Endothelial cell of umbilical vein (primary cell): ENCODE results near the gene KXD1. TPM values are rescaled to one million over a fixed set of nuclear protein-coding genes. Genes with fewer than 3 reads are reported as not detected.
A peak's percentile ranks its signal among the peaks of the same experiment; 100 is the strongest.

ENCODE experiments used
- BruUV-seq: library from RNA; stranded (reverse); fragments of 400-500 nt; replicated peaks from 2 replicates; lab custom pipeline; 2021; lab: Mats Ljungman, UMichigan
- CTCF ChIA-PET: fragments of 300-600, 350-600 bp; sonication (Branson Sonifier 250); formaldehyde crosslinking; loops from one replicate; lab custom pipeline; 2021; ENCODE audit warnings: antibody characterized with exemption, inconsistent platforms; lab: Charles Lee
- POLR2A ChIA-PET: fragments of 300-600, 350-600 bp; sonication (Branson Sonifier 250); formaldehyde crosslinking; loops from one replicate; lab custom pipeline; 2021; ENCODE audit warnings: antibody characterized with exemption, inconsistent platforms; lab: Charles Lee
- DNase-seq: peaks from one replicate; pipeline ENCODE4 v3.0.0-alpha.2; 2011; ENCODE audit warnings: low read depth, low spot score
- FAIRE-seq: peaks from 2 replicates; lab custom pipeline; 2011; peaks lifted over from hg19 to GRCh38; lab: Jason Lieb, UNC
- H2AFZ ChIP-seq: 2 replicates; pipeline ENCODE4 v1.6.0; 2012; ENCODE audit warnings: low read depth, low read length, control low read depth, inconsistent platforms
- H3K27ac ChIP-seq: 2 replicates; pipeline ENCODE4 v1.5.1; 2011; ENCODE audit warnings: low read depth, mild to moderate bottlenecking, control low read depth, low read length, moderate library complexity; ENCODE audit not compliant: insufficient read depth
- H3K27me3 ChIP-seq, 2 experiments: 2 replicates each; pipeline versions ENCODE4 v1.6.0 to v1.6.1; 2011; ENCODE audit warnings: low read length in 2 of 2, mixed read lengths in 1 of 2; ENCODE audit not compliant: control insufficient read depth in 2 of 2, insufficient read depth in 2 of 2
- H3K36me3 ChIP-seq, 2 experiments: 2 replicates in 1 of 2; 3 replicates in 1 of 2; pipeline ENCODE4 v1.5.1; 2011; ENCODE audit warnings: low read length in 2 of 2, mild to moderate bottlenecking in 1 of 2, moderate library complexity in 1 of 2; ENCODE audit not compliant: control insufficient read depth in 2 of 2, insufficient read depth in 2 of 2; ENCODE audit errors: extremely low read depth in 1 of 2
- H3K4me1 ChIP-seq: 3 replicates; pipeline ENCODE4 v1.5.1; 2011; ENCODE audit warnings: mild to moderate bottlenecking, low read length; ENCODE audit not compliant: control insufficient read depth, insufficient read depth; ENCODE audit errors: extremely low read depth
- H3K4me2 ChIP-seq: 2 replicates; pipeline ENCODE4 v1.6.1; 2011; ENCODE audit warnings: low read length, control low read depth, mixed read lengths; ENCODE audit not compliant: insufficient read depth
- H3K4me3 ChIP-seq, 3 experiments: fragments of 200-600 bp in 1 of 3; sonication (generic), shearing (Covaris generic) in 1 of 3; replicated peaks in 1 of 3; 2 replicates each; pipeline ENCODE4 v1.5.1; 2011 to 2016; ENCODE audit warnings: control low read depth in 3 of 3, low read length in 3 of 3, mild to moderate bottlenecking in 2 of 3, inconsistent platforms in 1 of 3, low read depth in 1 of 3, moderate library complexity in 1 of 3; ENCODE audit not compliant: insufficient read depth in 1 of 3
- H3K79me2 ChIP-seq: 2 replicates; pipeline ENCODE4 v1.6.0; 2012; ENCODE audit warnings: low read length, inconsistent platforms; ENCODE audit not compliant: control insufficient read depth, insufficient read depth
- H3K9ac ChIP-seq: replicated peaks from 2 replicates; pipeline ENCODE3; 2011; ENCODE audit warnings: low read length, control low read depth; ENCODE audit not compliant: insufficient read depth; ENCODE audit errors: extremely low read depth
- H3K9me1 ChIP-seq: replicated peaks from 3 replicates; pipeline ENCODE4 v1.6.0; 2011; ENCODE audit warnings: mild to moderate bottlenecking, low read length; ENCODE audit not compliant: control insufficient read depth, insufficient read depth; ENCODE audit errors: extremely low read depth
- H3K9me3 ChIP-seq: replicated peaks from 2 replicates; pipeline ENCODE4 v1.5.1; 2012; ENCODE audit warnings: low read length, inconsistent platforms; ENCODE audit not compliant: control insufficient read depth, insufficient read depth
- H4K20me1 ChIP-seq: replicated peaks from 2 replicates; pipeline ENCODE3; 2011; ENCODE audit warnings: mild to moderate bottlenecking, low read length; ENCODE audit not compliant: control insufficient read depth, insufficient read depth; ENCODE audit errors: extremely low read depth
- CTCF ChIP-seq, 2 donors: IDR thresholded peaks; 1 replicate in 1 of 2; 2 replicates in 1 of 2; pipeline ENCODE4 v1.5.1; 2011; ENCODE audit warnings: low read length in 2 of 2, mild to moderate bottlenecking in 2 of 2, moderate library complexity in 2 of 2, control low read depth in 1 of 2, inconsistent platforms in 1 of 2, low read depth in 1 of 2; ENCODE audit not compliant: insufficient read depth in 1 of 2; ENCODE audit errors: extremely low read depth in 1 of 2
- EZH2 ChIP-seq: IDR thresholded peaks from 2 replicates; pipeline ENCODE4 v1.6.1; 2012; ENCODE audit warnings: borderline replicate concordance, low read depth, mild to moderate bottlenecking, moderate library complexity, low read length, inconsistent platforms; ENCODE audit not compliant: severe bottlenecking
- FOS ChIP-seq: IDR thresholded peaks from 2 replicates; pipeline ENCODE4 v1.6.1; 2011; ENCODE audit warnings: mild to moderate bottlenecking, low read length, moderate library complexity, borderline replicate concordance; ENCODE audit not compliant: insufficient read depth
- GATA2 ChIP-seq: IDR thresholded peaks from 2 replicates; pipeline ENCODE4 v1.7.0; 2011; ENCODE audit warnings: low read depth, mild to moderate bottlenecking, moderate library complexity, mixed read lengths, low read length; ENCODE audit not compliant: insufficient read length, insufficient read depth
- JUN ChIP-seq: IDR thresholded peaks from 2 replicates; pipeline ENCODE4 v1.6.1; 2011; ENCODE audit warnings: borderline replicate concordance, low read depth; ENCODE audit not compliant: insufficient read length, insufficient read depth
- MYC ChIP-seq: IDR thresholded peaks from one replicate; pipeline ENCODE4 v1.6.1; 2011; ENCODE audit warnings: mild to moderate bottlenecking, low read depth, low read length
- POLR2A ChIP-seq: IDR thresholded peaks from 2 replicates; pipeline ENCODE4 v1.6.1; 2012; ENCODE audit warnings: low read depth, mild to moderate bottlenecking, control low read depth, low read length
- POLR2AphosphoS5 ChIP-seq: IDR thresholded peaks from 2 replicates; pipeline ENCODE4 v1.6.1; 2012; ENCODE audit warnings: low read depth, mild to moderate bottlenecking, control low read depth, low read length, moderate library complexity; ENCODE audit not compliant: insufficient read depth
- dilution Hi-C: fragments of 300-500 bp; cut with MboI; formaldehyde crosslinking; loops from one replicate; pipeline ENCODE4 v1.15.0; 2019; ENCODE audit warnings: low sequenced_read_pairs; ENCODE audit not compliant: extremely low pct_ligation_motif_present
- intact Hi-C: fragments of 100-400 bp; cut with micrococcal nuclease; formaldehyde crosslinking; loops from one replicate; pipeline ENCODE4 v1.10.0; 2022
- polyA plus RNA-seq, 4 experiments: library from polyadenylated mRNA; depleted of rRNA in 3 of 4; stranded (reverse) in 3 of 4; unstranded in 1 of 4; fragments of >200 nt; gene quantifications; 2 replicates each; pipeline versions ENCODE4 v1.2.1 to v1.2.3, GENCODE V29; 2011 to 2012; ENCODE audit warnings: missing spikeins in 1 of 4
- total RNA-seq: library from RNA; stranded (reverse); gene quantifications from 2 replicates; pipeline ENCODE4 v1.2.3, GENCODE V29; 2021
- TF ChIP-seq, protein P1 (sequence below): IDR thresholded peaks from 2 replicates; pipeline ENCODE4 v1.6.1; 2011; ENCODE audit not compliant: insufficient read depth, insufficient read length

KXD1 gene
- total and polyA plus RNA-seq, 2 donors (not counting 3 experiments of a cell fraction or from before 2014, with no cell fraction given) = 134 to 186 TPM

GRCh38 chr19:18596752-18597157, 39.1 kb downstream of the KXD1 start:
- H3K4me1 ChIP-seq = peaks cover 4% of the 10 kb centered on the region
- H4K20me1 ChIP-seq = no peaks in the 10 kb centered on the region
- H3K4me2 ChIP-seq = no peak overlapping the region
- no peaks in the 10 kb centered on the region for H3K79me2 ChIP-seq
- dilution Hi-C loops (no loop called here), intact Hi-C loops (no loop called here)
- H3K9me1 ChIP-seq = no peaks in the 10 kb centered on the region
- H3K4me3 ChIP-seq = no peak overlapping the region
- CTCF ChIA-PET = no interaction called here
- no peak overlapping the region for H3K9ac ChIP-seq
- H2AFZ ChIP-seq = no peak overlapping the region
- POLR2A ChIA-PET = no interaction called here
- H3K27me3 ChIP-seq = no peaks in the 10 kb centered on the region
- peak; percentile 72 for FAIRE-seq
- no TSS peak for BruUV-seq
- DNase-seq = peak; percentile 34
- no peak overlapping the region for H3K27ac ChIP-seq
- no peaks in the 10 kb centered on the region for H3K9me3 ChIP-seq
- TF ChIP-seq FOS = no peak
- TF ChIP-seq POLR2A = no peak
- TF ChIP-seq GATA2 = no peak
- TF ChIP-seq, protein P1, sequence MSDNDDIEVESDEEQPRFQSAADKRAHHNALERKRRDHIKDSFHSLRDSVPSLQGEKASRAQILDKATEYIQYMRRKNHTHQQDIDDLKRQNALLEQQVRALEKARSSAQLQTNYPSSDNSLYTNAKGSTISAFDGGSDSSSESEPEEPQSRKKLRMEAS = no peak
- TF ChIP-seq POLR2AphosphoS5 = no peak
- no peak for TF ChIP-seq EZH2
- no peak for TF ChIP-seq CTCF (IDR thresholded peaks at IDR 0.05; ENCODE audit: extremely low read depth in 1 of 2, insufficient read depth in 1 of 2, low read depth in 1 of 2, low read length in 2 of 2)
- no peak for TF ChIP-seq MYC
- TF ChIP-seq JUN = no peak
- no peaks in the 10 kb centered on the region for H3K36me3 ChIP-seq
